ENCODE measurements around the gene GHRHR.

The GHRHR gene

GRCh38 chr7:30923009-30923773, 40.6 kb upstream of the GHRHR start:
- no peak overlapping the region for H3K4me3 ChIP-seq (ENCODE audit: control insufficient read depth, low read depth, low read length)
- DNase-seq (ENCODE audit: low read depth): no peak
- TF ChIP-seq, protein P1, sequence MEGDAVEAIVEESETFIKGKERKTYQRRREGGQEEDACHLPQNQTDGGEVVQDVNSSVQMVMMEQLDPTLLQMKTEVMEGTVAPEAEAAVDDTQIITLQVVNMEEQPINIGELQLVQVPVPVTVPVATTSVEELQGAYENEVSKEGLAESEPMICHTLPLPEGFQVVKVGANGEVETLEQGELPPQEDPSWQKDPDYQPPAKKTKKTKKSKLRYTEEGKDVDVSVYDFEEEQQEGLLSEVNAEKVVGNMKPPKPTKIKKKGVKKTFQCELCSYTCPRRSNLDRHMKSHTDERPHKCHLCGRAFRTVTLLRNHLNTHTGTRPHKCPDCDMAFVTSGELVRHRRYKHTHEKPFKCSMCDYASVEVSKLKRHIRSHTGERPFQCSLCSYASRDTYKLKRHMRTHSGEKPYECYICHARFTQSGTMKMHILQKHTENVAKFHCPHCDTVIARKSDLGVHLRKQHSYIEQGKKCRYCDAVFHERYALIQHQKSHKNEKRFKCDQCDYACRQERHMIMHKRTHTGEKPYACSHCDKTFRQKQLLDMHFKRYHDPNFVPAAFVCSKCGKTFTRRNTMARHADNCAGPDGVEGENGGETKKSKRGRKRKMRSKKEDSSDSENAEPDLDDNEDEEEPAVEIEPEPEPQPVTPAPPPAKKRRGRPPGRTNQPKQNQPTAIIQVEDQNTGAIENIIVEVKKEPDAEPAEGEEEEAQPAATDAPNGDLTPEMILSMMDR (IDR thresholded peaks at IDR 0.05; ENCODE audit: control insufficient read depth, insufficient read depth, low read depth, low read length, missing control alignments): no peak

- TF ChIP-seq, protein P1 (IDR thresholded peaks at IDR 0.05; ENCODE audit: control insufficient read depth, insufficient read depth, low read depth, low read length, missing control alignments): no peak
- no peak for DNase-seq (ENCODE audit: low read depth)
- no peak overlapping the region for H3K4me3 ChIP-seq (ENCODE audit: control insufficient read depth, low read depth, low read length)
These were observed 39.9 kb upstream of the GHRHR start for GRCh38 chr7:30923774-30924413.

DNA sequence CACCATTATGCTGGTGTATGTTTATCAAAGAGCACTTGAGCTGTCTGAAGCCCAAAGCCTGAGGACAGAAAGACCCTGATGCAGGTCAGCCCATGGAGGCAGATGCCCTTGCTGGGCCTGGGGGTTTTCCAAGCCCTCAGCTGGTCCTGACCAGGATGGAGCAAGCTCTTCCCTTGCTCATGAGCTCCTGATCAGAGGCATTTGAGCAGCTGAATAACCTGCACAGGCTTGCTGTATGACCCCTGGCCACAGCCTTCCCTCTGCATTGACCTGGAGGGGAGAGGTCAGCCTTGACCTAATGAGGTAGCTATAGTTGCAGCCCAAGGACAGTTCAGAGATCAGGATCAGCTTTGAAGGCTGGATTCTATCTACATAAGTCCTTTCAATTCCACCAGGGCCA, 39.1 kb upstream of the GHRHR start:
- TF ChIP-seq, protein P1 (IDR thresholded peaks at IDR 0.05; ENCODE audit: control insufficient read depth, insufficient read depth, low read depth, low read length, missing control alignments): no peak

DNA sequence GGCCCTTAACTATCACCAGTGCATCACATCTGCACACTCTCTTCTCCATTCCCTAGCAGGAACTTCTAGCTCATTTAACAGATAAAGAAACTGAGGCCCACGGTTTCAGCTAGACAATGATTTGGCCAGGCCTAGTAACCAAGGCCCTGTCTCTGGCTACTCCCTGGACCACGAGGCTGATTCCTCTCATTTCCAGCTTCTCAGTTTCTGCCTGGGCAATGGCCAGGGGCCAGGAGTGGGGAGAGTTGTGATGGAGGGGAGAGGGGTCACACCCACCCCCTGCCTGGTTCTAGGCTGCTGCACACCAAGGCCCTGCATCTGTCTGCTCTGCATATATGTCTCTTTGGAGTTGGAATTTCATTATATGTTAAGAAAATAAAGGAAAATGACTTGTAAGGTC, 38.6 kb upstream of the GHRHR start:
- H3K4me3 ChIP-seq (ENCODE audit: control insufficient read depth, low read depth, low read length): no peak overlapping the region
- no peak for DNase-seq (ENCODE audit: low read depth)
- TF ChIP-seq, protein P1 (IDR thresholded peaks at IDR 0.05; ENCODE audit: control insufficient read depth, insufficient read depth, low read depth, low read length, missing control alignments): no peak

More for the DNA sequence above, 39.1 kb upstream of the GHRHR start:
- H3K4me3 ChIP-seq (ENCODE audit: control insufficient read depth, low read depth, low read length): no peak overlapping the region
- no peak for DNase-seq (ENCODE audit: low read depth)

- H3K4me3 ChIP-seq (ENCODE audit: control insufficient read depth, low read depth, low read length): no peak overlapping the region
- DNase-seq (ENCODE audit: low read depth): no peak
- TF ChIP-seq, protein P1 (IDR thresholded peaks at IDR 0.05; ENCODE audit: control insufficient read depth, insufficient read depth, low read depth, low read length, missing control alignments): no peak
These were observed 37.8 kb upstream of the GHRHR start for GRCh38 chr7:30925913-30926312.

GRCh38 chr7:30926313-30926712, 37.4 kb upstream of the GHRHR start:
- no peak overlapping the region for H3K4me3 ChIP-seq (ENCODE audit: control insufficient read depth, low read depth, low read length)
- TF ChIP-seq, protein P1 (IDR thresholded peaks at IDR 0.05; ENCODE audit: control insufficient read depth, insufficient read depth, low read depth, low read length, missing control alignments): no peak
- DNase-seq (ENCODE audit: low read depth): no peak

Data from AG09309 (cell line).